Esophagus mucosa (tissue), 1 donor: ENCODE measurements around the gene GREM2. TPM values are rescaled to one million over a fixed set of nuclear protein-coding genes. Genes with fewer than 3 reads are reported as not detected.

Experiments
- ATAC-seq: fragments of 200-7000 bp; cut with Tn5 transposase; one replicate; pipeline ENCODE4 v1.9.1; 2020
- total RNA-seq: library from RNA; stranded (reverse); gene quantifications from one replicate; pipeline ENCODE4 v1.2.4, GENCODE V29; 2023
- donor health status: DM: yes; HTN: yes; CAD: no.

The GREM2 gene
- total RNA-seq, 1 donor from 2014 or later = 0.52 TPM

DNA sequence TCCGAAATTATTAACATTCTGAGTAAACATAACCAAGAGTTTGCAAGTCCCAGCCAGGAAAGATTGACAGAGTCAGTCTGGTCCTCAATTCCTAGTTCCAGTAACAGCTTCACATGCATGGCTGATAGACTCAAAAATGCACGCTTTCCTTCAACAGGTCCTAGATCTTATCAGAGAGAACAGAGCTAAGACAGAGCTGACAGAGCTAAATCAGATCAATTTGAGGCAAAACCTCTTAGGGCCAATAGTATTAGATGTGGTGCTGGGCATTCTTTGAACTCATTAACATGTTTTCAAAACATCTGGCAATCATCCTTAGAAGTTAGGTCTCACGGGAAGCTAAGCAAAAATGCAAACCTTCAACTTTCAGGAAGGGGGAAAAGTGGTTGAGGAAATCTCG lies 114.0 kb downstream of the GREM2 start:
- ATAC-seq = no peak

DNA sequence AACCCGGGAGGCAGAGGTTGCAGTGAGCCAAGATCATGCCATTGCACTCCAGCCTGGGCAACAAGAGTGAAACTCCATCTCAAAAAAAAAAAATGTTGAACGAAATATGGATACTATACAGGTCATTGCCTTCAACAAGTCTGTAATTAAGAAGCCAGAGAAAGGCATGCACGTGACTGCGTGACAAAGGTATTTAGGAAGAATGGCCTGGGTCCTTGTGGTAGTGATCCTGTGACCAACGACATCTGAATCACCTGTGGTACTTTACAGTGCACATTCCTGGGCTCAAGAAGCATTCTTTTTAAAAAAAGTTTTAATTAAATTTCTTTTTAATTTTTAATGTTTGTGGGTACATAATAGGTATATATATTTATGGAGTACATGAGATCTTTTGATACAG lies 115.0 kb downstream of the GREM2 start:
- no peak for ATAC-seq

- no peak for ATAC-seq
Measured at GRCh38 chr1:240496356-240496755, 115.6 kb downstream of the GREM2 start.

GRCh38 chr1:240495601-240496000 lies 116.4 kb downstream of the GREM2 start:
- no peak for ATAC-seq

DNA sequence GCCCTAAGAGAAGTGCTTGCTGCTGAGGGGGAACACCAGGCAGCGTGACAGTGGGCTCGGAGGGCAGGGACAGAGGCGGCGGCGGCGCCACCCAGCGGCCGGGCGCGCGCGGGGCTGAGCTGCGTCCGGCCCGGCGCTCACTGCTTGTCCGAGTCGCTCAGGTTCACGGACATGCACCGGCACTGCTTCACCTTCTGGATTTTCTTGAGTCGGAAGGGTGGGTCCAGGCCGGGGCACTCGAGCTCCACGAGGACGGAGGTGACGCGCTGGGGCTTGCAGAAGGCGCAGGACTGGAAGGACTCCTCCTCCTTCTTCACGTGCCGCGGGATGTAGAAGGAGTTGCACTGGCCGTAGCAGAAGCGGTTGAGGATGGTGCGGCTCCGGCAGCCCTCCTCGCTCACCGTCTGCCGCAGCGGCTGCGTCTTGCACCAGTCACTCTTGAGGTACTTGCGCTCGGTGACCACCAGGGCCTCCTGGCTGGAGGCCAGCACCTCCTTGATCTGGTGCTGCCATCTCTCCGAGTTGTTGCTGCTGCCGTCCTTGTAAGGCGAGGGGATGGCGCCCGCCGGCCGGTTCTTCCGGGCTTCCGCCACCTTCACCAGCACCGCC lies 119.0 kb downstream of the GREM2 start:
- ATAC-seq = no peak

GRCh38 chr1:240491796-240492195 lies 120.2 kb downstream of the GREM2 start:
- no peak for ATAC-seq

DNA sequence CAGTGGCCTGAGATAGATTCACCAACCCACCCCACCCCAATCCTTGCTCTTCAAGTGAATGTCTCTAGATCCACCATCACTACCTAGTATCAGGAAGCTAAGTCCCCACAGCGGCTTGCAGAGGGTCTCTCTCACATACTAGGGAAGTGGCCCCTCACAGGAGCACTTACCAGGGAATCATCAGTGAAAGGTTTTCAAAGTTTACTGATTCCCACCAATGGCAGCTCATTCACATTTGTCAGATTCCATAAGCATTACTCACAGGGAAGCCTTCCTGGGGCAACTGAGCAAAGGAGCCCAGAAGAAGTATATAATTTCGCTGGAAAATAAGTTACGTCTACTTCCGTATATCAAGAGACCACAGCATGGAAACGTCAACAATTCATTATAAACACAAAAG lies 120.8 kb downstream of the GREM2 start:
- ATAC-seq = no peak

- no peak for ATAC-seq
Measured at GRCh38 chr1:240487493-240487892, 124.5 kb downstream of the GREM2 start.

DNA sequence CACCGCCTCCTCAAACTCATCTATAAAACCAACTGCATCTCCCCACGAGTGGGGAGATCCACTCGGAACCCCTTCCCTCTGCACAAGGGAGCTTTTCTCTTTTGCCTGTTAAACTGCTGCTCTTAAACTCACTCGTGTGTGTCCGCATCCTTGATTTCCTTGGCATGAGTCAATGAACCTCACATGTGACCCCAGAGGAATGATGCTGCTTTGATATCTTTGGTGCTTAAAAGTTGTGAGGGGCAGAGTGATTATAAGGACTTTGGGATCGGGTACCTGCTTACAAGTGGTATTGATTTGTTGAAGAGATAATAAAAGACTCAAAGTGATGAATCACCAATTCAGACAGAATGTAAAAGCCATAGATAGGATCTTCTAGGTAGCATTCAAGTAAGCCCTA lies 125.3 kb downstream of the GREM2 start:
- no peak for ATAC-seq

GRCh38 chr1:240484804-240485443 lies 127.0 kb downstream of the GREM2 start:
- ATAC-seq = no peak

DNA sequence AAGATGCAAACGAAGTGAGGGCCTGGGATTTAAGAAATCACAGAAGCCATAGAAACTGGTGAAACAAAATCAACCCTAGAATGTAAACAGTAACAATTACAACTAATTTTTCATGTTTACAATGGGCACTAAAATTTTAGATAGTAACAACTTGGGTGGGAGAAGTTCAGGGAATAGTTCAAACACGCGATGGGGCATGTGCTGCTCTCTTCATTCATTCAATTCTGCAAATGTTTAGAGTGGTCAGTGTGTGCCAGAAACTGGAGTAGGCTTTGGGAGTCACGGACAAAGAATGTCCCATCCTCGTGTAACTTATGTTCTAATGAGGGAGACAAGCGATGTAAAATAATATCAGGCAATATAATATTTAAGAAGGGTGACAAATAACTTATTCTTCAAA lies 133.4 kb downstream of the GREM2 start:
- ATAC-seq = no peak

DNA sequence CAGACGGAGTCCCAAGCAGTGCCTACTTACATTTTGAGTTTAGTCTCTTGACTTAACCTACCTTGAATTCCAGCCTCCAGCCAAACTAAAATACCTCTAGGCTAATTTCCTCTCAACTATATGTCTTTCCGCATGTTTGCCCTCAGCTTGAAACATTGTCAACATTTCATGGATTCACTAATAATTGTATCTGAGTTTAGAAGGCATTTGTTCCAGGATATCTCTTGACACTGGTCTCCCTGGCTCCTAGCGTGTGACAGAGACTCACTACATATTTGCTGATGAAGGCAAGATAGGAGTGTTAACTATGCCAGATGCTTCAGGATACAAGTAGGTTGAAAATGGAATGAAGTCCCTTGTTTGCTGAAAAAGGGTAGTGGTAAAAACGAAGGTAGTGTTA lies 136.1 kb downstream of the GREM2 start:
- no peak for ATAC-seq

- ATAC-seq = no peak
Measured at GRCh38 chr1:240474133-240474614, 137.8 kb downstream of the GREM2 start.

GRCh38 chr1:240468656-240469055 lies 143.3 kb downstream of the GREM2 start:
- ATAC-seq = no peak

GRCh38 chr1:240467895-240468294 lies 144.1 kb downstream of the GREM2 start:
- ATAC-seq = no peak

DNA sequence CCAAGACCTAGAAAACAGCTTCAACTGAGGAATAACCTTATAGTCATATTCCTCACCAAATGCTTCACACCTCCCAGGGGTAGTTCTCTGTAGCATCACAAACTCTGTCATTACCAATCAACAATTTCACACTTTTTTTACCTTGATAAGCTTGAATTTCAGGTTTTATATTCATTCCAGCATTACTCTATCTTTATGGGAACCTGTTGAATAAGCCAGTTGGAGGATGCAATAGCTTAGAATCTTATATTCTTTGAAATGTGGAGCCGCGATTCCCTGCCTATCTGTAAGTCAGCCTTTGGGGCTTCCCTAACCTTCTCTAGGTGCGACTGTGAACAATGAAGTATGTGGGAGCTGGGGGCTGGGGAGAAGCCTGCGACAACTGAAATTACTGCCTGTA lies 145.4 kb downstream of the GREM2 start:
- no peak for ATAC-seq

DNA sequence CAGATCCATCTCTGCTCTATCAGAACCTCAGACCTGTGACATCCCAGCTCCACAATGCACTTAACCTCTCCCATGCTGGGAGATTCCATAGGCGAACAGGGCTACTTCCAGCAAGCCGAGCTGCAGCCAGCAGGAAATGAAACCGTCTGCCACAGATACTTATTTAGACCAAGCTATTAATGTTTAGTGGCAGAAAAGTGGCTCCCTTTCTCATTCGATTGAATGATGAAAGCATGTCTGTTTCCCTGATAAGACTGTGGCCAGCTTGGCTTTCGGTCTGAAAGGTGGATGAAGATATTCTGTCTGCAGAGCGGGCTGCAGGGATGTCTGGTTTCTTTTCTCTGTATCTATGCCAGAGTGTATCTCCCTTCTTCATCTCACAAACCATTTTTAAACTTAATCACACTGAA lies 146.4 kb downstream of the GREM2 start:
- ATAC-seq = no peak

GRCh38 chr1:240464099-240464498 lies 147.9 kb downstream of the GREM2 start:
- no peak for ATAC-seq

GRCh38 chr1:240462766-240463395 lies 149.1 kb downstream of the GREM2 start:
- no peak for ATAC-seq

DNA sequence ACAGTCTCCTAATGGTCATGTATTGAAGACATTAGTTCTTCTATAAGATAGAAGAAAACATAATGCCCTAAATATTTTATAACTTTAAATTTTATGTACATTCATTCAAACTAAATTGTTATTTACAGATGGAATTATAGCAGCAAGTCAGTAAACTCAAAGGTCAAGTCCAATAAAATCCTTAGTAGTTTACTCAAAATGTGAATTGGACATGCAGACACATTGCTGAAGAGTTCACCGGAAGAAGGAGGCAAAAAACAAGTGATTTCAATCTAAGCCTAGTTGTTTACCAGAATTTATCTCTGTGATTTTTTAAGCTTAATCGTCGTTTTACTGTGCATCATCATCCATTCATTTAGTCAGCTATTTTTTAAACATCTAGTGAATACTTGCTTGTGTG lies 149.7 kb downstream of the GREM2 start:
- no peak for ATAC-seq

GRCh38 chr1:240457203-240457602 lies 154.8 kb downstream of the GREM2 start:
- no peak for ATAC-seq

- ATAC-seq = no peak
Measured at GRCh38 chr1:240455228-240455821, 156.6 kb downstream of the GREM2 start.

GRCh38 chr1:240445369-240445768 lies 166.6 kb downstream of the GREM2 start:
- ATAC-seq = no peak

DNA sequence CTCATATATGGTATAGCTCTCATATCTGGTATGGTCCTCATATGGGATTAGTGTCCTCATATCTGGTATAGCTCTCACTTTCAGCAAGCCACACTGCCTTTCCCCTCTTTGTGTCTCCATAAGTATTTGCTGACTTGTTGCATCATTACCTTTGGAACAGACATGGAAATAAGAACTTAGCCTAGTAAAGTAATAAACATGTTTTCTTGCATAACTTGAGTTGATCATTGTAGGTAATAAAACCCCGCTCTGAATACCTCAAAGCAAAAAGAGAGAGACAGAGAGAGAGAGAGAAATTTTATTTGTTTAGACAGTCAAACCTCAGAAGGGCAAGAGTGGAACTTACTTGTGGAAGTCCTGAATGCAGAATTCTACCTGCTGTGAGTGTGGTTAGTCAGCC lies 170.3 kb downstream of the GREM2 start:
- no peak for ATAC-seq
